Activated CD4-positive, CD25-positive, alpha-beta regulatory T cell (primary cell): ENCODE measurements around the gene GALNT18.

ENCODE experiments used
- DNase-seq, 4 experiments: peaks; one replicate each; lab custom pipeline; 2025; lab: John Stamatoyannopoulos, UW

Gene GALNT18

GRCh38 chr11:11433960-11434359, 187.8 kb downstream of the GALNT18 start:
- no peak for DNase-seq

- DNase-seq, result no peak
Measured at GRCh38 chr11:11432621-11433319, 189.0 kb downstream of the GALNT18 start.

- DNase-seq, result no peak
Measured at GRCh38 chr11:11430431-11430830, 191.4 kb downstream of the GALNT18 start.

- DNase-seq, result no peak
Measured at GRCh38 chr11:11428714-11429113, 193.1 kb downstream of the GALNT18 start.

- DNase-seq, result no peak
Measured at GRCh38 chr11:11427542-11427941, 194.3 kb downstream of the GALNT18 start.

GRCh38 chr11:11427140-11427539, 194.7 kb downstream of the GALNT18 start:
- DNase-seq, result no peak

- DNase-seq, result no peak
Measured at GRCh38 chr11:11426226-11426952, 195.4 kb downstream of the GALNT18 start.

- DNase-seq, result no peak
Measured at GRCh38 chr11:11425806-11426205, 196.0 kb downstream of the GALNT18 start.

- no peak for DNase-seq
Measured at GRCh38 chr11:11424688-11425087, 197.1 kb downstream of the GALNT18 start.

- no peak for DNase-seq
Measured at GRCh38 chr11:11422411-11423128, 199.2 kb downstream of the GALNT18 start.

- no peak for DNase-seq
Measured at GRCh38 chr11:11421509-11421908, 200.3 kb downstream of the GALNT18 start.

GRCh38 chr11:11420899-11421285, 200.9 kb downstream of the GALNT18 start:
- no peak for DNase-seq

GRCh38 chr11:11420191-11420898, 201.5 kb downstream of the GALNT18 start:
- DNase-seq, result no peak

GRCh38 chr11:11419747-11420146, 202.1 kb downstream of the GALNT18 start:
- DNase-seq, result no peak

- no peak for DNase-seq
Measured at GRCh38 chr11:11416917-11417316, 204.9 kb downstream of the GALNT18 start.

- DNase-seq, result no peak
Measured at GRCh38 chr11:11416502-11416901, 205.3 kb downstream of the GALNT18 start.

- no peak for DNase-seq
Measured at GRCh38 chr11:11415901-11416300, 205.9 kb downstream of the GALNT18 start.

- DNase-seq, result no peak
Measured at GRCh38 chr11:11414996-11415395, 206.8 kb downstream of the GALNT18 start.

GRCh38 chr11:11413776-11414175, 208.0 kb downstream of the GALNT18 start:
- DNase-seq, result no peak

- DNase-seq, result no peak
Measured at GRCh38 chr11:11411401-11411985, 210.3 kb downstream of the GALNT18 start.

- DNase-seq, result no peak
Measured at GRCh38 chr11:11409901-11410300, 211.9 kb downstream of the GALNT18 start.

GRCh38 chr11:11409224-11409623, 212.6 kb downstream of the GALNT18 start:
- no peak for DNase-seq
